Naive thymus-derived CD8-positive, alpha-beta T cell (primary cell): ENCODE measurements around the gene SYNGR1. TPM values are rescaled to one million over a fixed set of nuclear protein-coding genes. Genes with fewer than 3 reads are reported as not detected.
A peak's percentile ranks its signal among the peaks of the same experiment; 100 is the strongest.

Experiments
- ATAC-seq, 2 donors: fragments of 150-1000 bp; cut with Tn5 transposase in 1 of 2; sonication (Bioruptor Pico), chemical (Tn5 transposase) in 1 of 2; 1 replicate in 1 of 2; 2 replicates in 1 of 2; pipeline ENCODE4 v1.10.0; 2021; ENCODE audit warnings: mild to moderate bottlenecking in 2 of 2, moderate library complexity in 2 of 2
- POLR2A ChIA-PET: fragments of 350-600 bp; sonication (Branson Sonifier 250); formaldehyde crosslinking; loops from one replicate; lab custom pipeline; 2021; ENCODE audit warnings: antibody characterized with exemption; lab: Charles Lee
- DNase-seq, 10 donors: peaks; one replicate each; pipeline versions ENCODE4 v3.0.0 to v3.0.0-alpha.2; 2020 to 2022
- H3K27ac Mint-ChIP-seq, 10 donors: one replicate each; pipeline ENCODE4 v1.8.0; 2020 to 2022; ENCODE audit warnings: mild to moderate bottlenecking in 10 of 10, mixed read lengths in 10 of 10, moderate library complexity in 4 of 10, inconsistent platforms in 1 of 10
- H3K27me3 Mint-ChIP-seq, 5 donors: one replicate each; pipeline ENCODE4 v1.8.0; 2021 to 2022; ENCODE audit warnings: mixed read lengths in 5 of 5
- H3K36me3 Mint-ChIP-seq, 3 donors: one replicate each; pipeline ENCODE4 v1.8.0; 2020 to 2022; ENCODE audit warnings: mixed read lengths in 3 of 3, mild to moderate bottlenecking in 2 of 3, inconsistent platforms in 1 of 3
- H3K4me1 Mint-ChIP-seq, 4 donors: one replicate each; pipeline ENCODE4 v1.8.0; 2021 to 2022; ENCODE audit warnings: mixed read lengths in 4 of 4
- H3K4me3 Mint-ChIP-seq, 10 donors: one replicate each; pipeline ENCODE4 v1.8.0; 2020 to 2022; ENCODE audit warnings: mild to moderate bottlenecking in 10 of 10, mixed read lengths in 10 of 10, moderate library complexity in 6 of 10, inconsistent platforms in 1 of 10
- H3K9me3 Mint-ChIP-seq, 9 donors: one replicate each; pipeline ENCODE4 v1.8.0; 2020 to 2022; ENCODE audit warnings: mixed read lengths in 9 of 9, mild to moderate bottlenecking in 3 of 9, inconsistent platforms in 1 of 9, moderate library complexity in 1 of 9
- polyA plus RNA-seq, 3 donors: library from polyadenylated mRNA; unstranded; fragments of 300-500 nt; fragmentation: Illumina TruSeq; gene quantifications; one replicate each; pipeline ENCODE4 v1.2.3, GENCODE V29; 2021
- total RNA-seq, 8 experiments: library from RNA in 2 of 8; stranded (reverse) in 2 of 8; gene quantifications; one replicate each; pipeline ENCODE4 v1.2.3 and lab custom pipeline; 2021 to 2026

The SYNGR1 gene, protein sequence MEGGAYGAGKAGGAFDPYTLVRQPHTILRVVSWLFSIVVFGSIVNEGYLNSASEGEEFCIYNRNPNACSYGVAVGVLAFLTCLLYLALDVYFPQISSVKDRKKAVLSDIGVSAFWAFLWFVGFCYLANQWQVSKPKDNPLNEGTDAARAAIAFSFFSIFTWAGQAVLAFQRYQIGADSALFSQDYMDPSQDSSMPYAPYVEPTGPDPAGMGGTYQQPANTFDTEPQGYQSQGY
- total RNA-seq (10 to 100 TPM in 1 of 2 experiments, 1 to 10 TPM in 1; 10.0 to 11.4 TPM), polyA plus RNA-seq (10 to 100 TPM; 10.1 to 14.8 (median 12.0) TPM), total RNA-seq (lab: John Stamatoyannopoulos, UW) (0.42 to 6.3 (median 3.5) reads per million in 6 experiments)

DNA sequence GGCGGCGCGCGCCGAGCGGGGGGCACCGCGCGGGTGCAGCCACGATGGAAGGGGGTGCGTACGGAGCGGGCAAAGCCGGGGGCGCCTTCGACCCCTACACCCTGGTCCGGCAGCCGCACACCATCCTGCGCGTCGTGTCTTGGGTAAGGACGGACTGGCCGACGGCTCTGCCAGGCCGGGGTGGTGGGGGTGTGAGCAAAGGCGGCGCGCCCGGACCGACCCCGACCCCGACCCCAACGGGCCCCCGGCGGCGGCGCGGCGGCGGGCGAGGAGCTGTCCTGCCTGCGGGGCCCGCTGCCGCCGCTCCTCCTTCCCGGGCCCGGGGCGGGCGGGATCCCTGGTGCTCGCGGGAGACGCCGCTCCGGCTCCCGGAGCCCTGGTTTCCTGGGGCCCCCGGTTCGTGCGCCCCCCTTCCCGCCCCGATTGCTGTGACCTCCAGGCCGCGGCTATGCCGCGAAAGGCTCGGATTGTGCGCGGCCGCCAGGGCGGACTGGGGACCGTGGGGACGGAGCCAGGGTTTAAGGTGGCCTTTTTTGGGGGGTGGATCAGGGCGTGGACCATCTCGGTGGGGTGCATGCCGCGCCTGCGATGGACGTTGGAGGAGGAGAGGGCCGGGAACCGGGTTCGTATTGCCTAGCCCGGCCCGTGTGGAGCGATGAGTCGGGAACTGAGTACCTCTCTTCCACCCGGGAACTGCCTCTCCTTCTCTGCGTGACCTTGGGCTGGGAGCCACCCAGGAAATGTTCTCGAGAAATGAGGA is at the start of gene SYNGR1:
SYNGR1 (plus strand) TSS at position 25 of the 760 bp plus-strand sequence; CDS start at position 45, 20 bp downstream.
- peaks cover 0 to 3% (median 2%) of the 10 kb centered on the region in 5 donors for H3K27me3 Mint-ChIP-seq
- POLR2A ChIA-PET, result interaction anchor here (0.6 to 5.5 kb wide), 8 partner anchors 32 to 199 kb away, joined by 3 to 70 read pairs (median 4); partner anchors contain the start of genes CBX7, RPL3 and TAB1
- peak within 1 kb of the TSS; percentile 84 to 94 (median 90) for H3K4me3 Mint-ChIP-seq
- peaks cover 7 to 40% (median 26%) of the 10 kb centered on the region in 4 donors for H3K4me1 Mint-ChIP-seq
- H3K36me3 Mint-ChIP-seq, result no peaks in the 10 kb centered on the region
- H3K27ac Mint-ChIP-seq, result peak within 1 kb of the TSS; percentile 78 to 95 (median 89)
- DNase-seq (peak in 5 of 10 donors; percentile 12 to 32 (median 23)), ATAC-seq (peak; percentile 31 to 43)
- no peaks in the 10 kb centered on the region for H3K9me3 Mint-ChIP-seq

DNA sequence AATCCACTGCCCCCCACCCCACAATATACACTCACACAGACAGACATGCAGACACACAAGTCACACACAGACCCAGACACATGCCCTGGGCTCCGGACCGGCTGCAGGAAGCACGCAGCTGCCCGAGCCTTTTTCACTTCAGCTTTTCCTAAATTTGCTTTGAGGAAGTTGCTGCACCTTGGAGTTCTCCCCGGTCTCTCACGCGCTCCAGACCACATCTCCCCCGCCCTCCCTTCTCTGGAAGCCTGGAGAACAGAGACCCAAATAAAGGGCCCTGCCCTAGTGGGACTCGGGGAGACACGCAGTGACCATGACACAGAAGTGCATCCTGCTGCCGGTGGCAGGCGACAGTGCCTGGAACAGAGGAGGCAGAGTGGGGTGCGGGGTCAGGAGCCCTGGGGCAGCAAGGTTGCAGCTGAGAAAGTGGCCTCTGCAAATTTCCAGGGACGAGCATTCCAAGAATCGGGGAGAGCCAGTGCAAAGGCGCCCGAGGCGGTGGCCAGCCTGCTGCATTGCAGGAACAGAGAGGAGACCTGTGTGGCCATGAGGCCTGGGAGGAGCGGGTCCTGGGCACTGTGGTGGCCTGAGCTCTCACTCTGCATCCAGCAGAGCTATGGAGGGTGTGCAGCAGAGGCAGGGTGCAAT is 49.5 kb upstream of the SYNGR1 start:
- peaks cover 7 to 19% (median 10%) of the 10 kb centered on the region in 4 donors for H3K4me1 Mint-ChIP-seq
- no peaks in the 10 kb centered on the region for H3K36me3 Mint-ChIP-seq
- peak overlapping the region in 2 of 10 donors; percentile 27 to 66 for H3K4me3 Mint-ChIP-seq
- POLR2A ChIA-PET, result interaction anchor here (0.7 kb wide), 1 partner anchor 18 kb away, joined by 4 read pairs; no protein-coding TSS in a partner anchor
- DNase-seq, result no peak
- H3K27me3 Mint-ChIP-seq, result peaks cover 7 to 41% (median 22%) of the 10 kb centered on the region in 5 donors
- ATAC-seq, result no peak
- H3K27ac Mint-ChIP-seq, result peak overlapping the region in 1 of 10 donors; percentile 65
- no peaks in the 10 kb centered on the region for H3K9me3 Mint-ChIP-seq

DNA sequence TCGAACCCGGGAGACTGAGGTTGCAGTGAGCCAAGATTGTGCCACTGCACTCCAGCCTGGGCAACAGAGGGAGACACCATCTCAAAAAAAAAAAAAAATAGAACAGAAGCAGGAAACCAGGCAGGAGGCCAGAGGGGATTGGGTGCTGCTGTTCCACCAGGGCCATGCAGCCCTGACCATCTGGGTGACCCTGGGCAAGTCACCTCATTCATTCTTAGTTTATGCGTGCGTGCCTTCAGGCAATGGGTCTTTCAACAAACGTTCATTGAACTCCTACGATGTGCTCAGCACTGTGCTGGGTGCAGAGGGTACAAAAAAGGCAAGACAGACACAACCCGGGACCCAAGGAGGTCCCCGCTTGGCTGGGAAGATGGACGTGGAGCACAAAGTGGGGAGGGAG is 48.7 kb upstream of the SYNGR1 start:
- DNase-seq, result no peak
- peaks cover 7 to 19% (median 10%) of the 10 kb centered on the region in 4 donors for H3K4me1 Mint-ChIP-seq
- H3K9me3 Mint-ChIP-seq, result no peaks in the 10 kb centered on the region
- POLR2A ChIA-PET, result interaction anchor here (0.7 kb wide), 1 partner anchor 17 kb away, joined by 4 read pairs; no protein-coding TSS in a partner anchor
- H3K27me3 Mint-ChIP-seq, result peaks cover 7 to 40% (median 22%) of the 10 kb centered on the region in 5 donors
- H3K27ac Mint-ChIP-seq, result peak overlapping the region in 1 of 10 donors; percentile 65
- H3K36me3 Mint-ChIP-seq, result no peaks in the 10 kb centered on the region
- ATAC-seq, result no peak
- H3K4me3 Mint-ChIP-seq, result no peak overlapping the region

DNA sequence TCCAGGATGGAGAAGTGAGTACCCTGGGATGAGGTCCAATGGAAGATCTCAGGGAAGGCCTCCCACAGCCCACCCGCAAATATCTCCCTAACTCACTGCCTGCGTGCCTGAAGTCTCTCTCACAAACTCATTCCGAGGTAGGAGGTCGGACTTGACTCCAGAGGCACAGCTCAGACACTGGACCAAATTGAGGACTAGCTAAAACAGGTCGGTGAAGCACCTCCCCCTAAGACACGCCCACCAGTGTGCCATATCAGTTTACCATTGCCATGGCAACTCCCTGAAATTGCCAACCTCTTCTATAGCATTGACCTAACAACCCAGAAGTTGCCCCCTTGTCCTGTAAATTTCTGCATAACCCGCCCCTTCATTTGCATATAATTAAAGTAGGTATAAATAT is 47.9 kb upstream of the SYNGR1 start:
- Mint-ChIP-seq H3K9me3 (no peaks in the 10 kb centered on the region), H3K36me3 (no peaks in the 10 kb centered on the region), H3K4me3 (no peak overlapping the region), H3K27ac (no peak overlapping the region), H3K4me1 (peaks cover 10 to 24% (median 13%) of the 10 kb centered on the region in 4 donors), H3K27me3 (peaks cover 7 to 33% (median 17%) of the 10 kb centered on the region in 5 donors)
- no peak for DNase-seq
- POLR2A ChIA-PET, result interaction anchor here (0.6 kb wide), 1 partner anchor 108 kb away, joined by 3 read pairs; no protein-coding TSS in a partner anchor
- ATAC-seq, result no peak

DNA sequence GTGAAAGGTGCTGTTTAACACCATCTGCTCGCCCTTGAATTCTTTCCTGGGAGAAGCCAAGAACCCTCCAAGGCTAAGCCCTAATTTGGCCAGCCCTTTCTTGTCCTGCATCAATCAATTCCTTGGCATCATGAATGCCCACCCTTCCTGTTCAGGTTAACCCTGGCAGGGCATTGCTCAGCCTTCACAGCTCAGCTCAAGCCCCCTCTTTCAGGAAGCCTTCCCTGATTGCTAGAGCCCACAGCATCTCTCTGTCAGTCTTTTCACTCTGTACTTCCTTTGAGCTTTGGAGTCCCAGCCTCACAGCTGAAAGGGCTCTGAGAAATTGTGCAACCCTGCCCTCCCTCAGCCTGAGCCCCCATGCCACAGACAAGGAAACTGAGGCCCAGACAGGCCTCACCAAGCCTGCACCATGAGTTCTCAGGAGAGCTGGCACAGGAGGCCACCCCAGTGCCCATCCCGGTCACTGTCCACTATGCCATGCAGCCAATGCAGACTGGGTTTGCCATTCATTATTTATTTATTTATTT is 47.3 kb upstream of the SYNGR1 start:
- Mint-ChIP-seq H3K27me3 (peaks cover 7 to 33% (median 17%) of the 10 kb centered on the region in 5 donors), H3K4me1 (peaks cover 10 to 24% (median 13%) of the 10 kb centered on the region in 4 donors), H3K4me3 (no peak overlapping the region), H3K9me3 (no peaks in the 10 kb centered on the region), H3K36me3 (no peaks in the 10 kb centered on the region), H3K27ac (peak overlapping the region in 1 of 10 donors; percentile 65)
- POLR2A ChIA-PET, result interaction anchor here (0.6 kb wide), 1 partner anchor 109 kb away, joined by 3 read pairs; no protein-coding TSS in a partner anchor
- ATAC-seq (no peak), DNase-seq (no peak)

DNA sequence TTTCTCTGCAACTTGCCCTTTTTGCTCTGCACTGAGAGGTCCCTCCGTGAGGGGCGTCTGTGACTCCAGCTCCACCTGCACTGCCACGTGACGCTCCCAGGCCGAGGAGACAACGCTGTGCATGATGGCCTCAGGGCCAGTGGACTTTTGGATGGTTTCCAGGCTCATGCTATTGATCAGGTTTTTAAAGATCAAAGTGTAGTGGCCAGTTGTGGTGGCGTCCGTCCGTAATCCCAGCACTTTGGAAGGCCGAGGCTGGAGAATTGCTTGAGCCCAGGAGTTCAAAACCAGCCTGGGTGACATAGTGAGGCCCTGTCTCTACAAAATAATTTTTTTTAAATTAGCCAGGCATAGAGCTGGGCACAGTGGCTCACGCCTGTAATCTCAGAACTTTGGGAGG is 46.4 kb upstream of the SYNGR1 start:
- POLR2A ChIA-PET, result interaction anchor here (2.0 kb wide), 1 partner anchor 16 kb away, joined by 6 read pairs; the partner anchor contains the start of gene RPL3
- H3K27ac Mint-ChIP-seq, result no peak overlapping the region
- no peak overlapping the region for H3K4me3 Mint-ChIP-seq
- no peaks in the 10 kb centered on the region for H3K36me3 Mint-ChIP-seq
- H3K9me3 Mint-ChIP-seq, result no peaks in the 10 kb centered on the region
- no peak for DNase-seq
- no peak for ATAC-seq
- peaks cover 10 to 24% (median 12%) of the 10 kb centered on the region in 4 donors for H3K4me1 Mint-ChIP-seq
- H3K27me3 Mint-ChIP-seq, result peaks cover 2 to 26% (median 13%) of the 10 kb centered on the region in 5 donors

DNA sequence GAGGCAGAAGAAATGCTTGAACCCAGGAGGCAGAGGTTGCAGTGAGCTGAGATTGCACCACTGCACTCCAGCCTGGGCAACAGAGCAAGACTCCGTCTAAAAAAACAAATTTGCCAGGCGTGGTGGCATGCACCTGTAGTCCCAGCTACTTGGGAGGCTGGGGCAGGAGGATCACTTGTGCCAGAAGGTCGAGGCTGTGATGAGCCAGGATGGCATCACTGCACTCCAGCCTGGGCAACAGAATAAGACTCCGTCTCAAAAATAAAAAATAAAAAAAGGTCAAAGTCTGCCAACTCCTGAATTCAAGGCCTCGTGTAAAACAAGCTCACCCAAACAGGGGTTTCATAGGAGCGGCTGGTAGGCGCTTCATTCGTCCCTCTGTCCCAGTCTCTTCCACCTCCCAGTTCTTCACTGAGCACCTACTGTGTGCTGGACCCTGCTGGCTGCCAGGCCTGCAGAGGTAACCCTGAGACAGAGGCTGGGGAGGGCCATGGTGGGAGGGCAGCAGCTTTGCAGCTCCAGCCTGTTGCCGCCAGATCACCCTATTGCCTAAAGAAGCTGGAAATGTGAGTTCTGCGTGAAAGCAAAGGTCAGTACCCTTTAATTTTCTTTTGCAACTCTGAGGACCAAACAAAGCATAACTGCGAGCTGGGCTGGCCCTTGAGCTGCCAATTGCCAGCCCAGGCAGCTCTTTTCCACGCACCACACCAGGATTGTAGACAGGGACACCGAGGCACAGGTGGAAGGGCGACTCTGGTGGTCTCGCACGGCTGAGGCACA is 45.7 kb upstream of the SYNGR1 start:
- ATAC-seq (no peak), DNase-seq (no peak)
- peak overlapping the region in 1 of 10 donors; percentile 31 for H3K27ac Mint-ChIP-seq
- H3K4me3 Mint-ChIP-seq, result no peak overlapping the region
- no peaks in the 10 kb centered on the region for H3K36me3 Mint-ChIP-seq
- no peaks in the 10 kb centered on the region for H3K9me3 Mint-ChIP-seq
- peaks cover 2 to 22% (median 13%) of the 10 kb centered on the region in 5 donors for H3K27me3 Mint-ChIP-seq
- POLR2A ChIA-PET, result interaction anchor here (1.6 to 2.0 kb wide), 2 partner anchors 15 to 134 kb away, joined by 6 to 7 read pairs; partner anchors contain the start of gene RPL3
- peaks cover 10 to 29% (median 13%) of the 10 kb centered on the region in 4 donors for H3K4me1 Mint-ChIP-seq

DNA sequence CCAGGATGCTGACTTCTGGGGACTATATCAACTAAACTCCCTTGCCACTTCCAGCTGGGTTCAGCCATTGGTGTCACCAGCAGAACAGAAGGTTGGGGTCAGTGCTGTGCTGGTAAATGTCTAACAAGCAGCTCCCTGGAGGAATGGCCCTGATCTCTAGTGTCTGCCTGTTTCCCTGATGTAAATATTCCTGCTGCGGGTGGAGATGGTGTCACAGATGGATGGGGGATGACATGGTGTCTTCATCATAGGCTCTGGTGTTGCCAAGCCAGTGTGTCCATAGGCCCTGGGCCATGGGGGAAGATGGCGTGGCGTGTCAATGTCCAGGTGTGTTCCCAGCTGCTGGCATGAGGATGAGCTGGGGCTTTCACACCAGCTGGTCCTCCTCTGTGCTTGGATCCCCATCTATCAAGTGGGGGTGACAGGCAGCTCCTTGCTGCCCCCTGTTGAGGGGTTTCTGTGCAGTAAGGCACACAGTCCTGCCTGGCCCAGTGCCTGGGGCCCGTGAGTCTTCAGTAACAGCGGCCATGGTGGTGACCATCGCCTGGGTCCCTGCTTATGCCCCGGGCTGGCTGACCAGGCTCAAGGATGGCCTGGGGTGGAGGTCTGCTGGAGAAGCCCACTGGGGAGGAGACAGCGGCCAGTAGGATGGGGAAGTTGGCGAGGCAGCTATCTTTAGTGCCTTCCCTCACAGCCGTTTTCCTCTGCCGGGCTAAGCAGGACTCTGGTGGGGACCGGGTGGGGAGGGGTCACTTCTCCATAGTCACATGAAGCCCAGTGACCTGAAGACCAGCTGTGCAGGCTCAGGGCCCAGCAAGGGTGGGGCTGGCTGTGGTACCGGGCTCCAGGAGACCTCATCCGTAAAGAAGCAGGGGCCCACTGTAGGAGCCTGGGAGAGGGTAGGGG is 43.1 kb upstream of the SYNGR1 start:
- H3K27me3 Mint-ChIP-seq, result no peaks in the 10 kb centered on the region
- peaks cover 8 to 18% (median 12%) of the 10 kb centered on the region in 4 donors for H3K4me1 Mint-ChIP-seq
- no peak overlapping the region for H3K4me3 Mint-ChIP-seq
- peak in 9 of 10 donors; percentile 31 to 78 (median 47) for DNase-seq
- peak overlapping the region in 5 of 10 donors; percentile 23 to 57 (median 40) for H3K27ac Mint-ChIP-seq
- POLR2A ChIA-PET, result interaction anchor here (0.5 to 1.7 kb wide), 8 partner anchors 8 to 472 kb away, joined by 3 to 22 read pairs (median 4); partner anchors contain the start of gene RPL3
- no peaks in the 10 kb centered on the region for H3K9me3 Mint-ChIP-seq
- ATAC-seq, result peak; percentile 62 to 72
- H3K36me3 Mint-ChIP-seq, result peaks cover 0 to 8% (median 0%) of the 10 kb centered on the region in 3 donors

DNA sequence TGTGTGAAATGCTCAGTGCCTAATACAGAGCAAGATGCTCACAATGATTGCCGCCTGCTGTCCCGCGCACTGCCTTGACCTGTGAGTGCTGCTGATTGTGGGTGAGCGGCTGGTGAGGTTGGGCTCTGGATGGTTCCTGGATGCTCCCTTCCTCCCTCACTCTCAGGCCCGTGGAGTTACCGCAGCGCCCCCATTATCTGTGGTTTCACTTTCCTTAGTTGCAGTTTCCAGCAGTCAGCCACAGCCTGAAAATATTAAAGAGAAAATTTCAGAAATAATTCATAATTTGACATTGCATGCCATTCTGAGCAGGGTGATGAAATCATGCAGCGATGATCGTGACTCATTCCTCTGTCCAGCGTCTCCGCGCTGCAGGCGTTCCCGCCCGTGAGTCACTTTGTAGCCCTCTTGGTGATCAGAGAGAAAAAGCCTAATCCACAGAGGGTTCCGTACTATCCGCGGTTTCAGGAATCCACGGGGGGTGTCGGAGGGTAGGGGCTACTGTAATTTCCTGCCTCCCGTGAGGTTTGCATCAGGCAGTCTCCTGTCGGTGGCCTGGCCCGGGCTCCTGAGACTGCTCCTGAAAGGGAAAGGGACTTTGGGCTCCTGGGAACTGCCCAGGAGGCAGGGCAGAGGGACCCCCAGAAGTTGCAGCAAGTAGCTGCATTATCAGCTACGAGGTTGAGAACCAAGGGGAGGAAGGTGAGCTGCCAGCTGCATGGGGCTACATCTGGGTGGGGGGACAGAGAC is 41.0 kb upstream of the SYNGR1 start:
- no peaks in the 10 kb centered on the region for H3K27me3 Mint-ChIP-seq
- no peak for ATAC-seq
- peak overlapping the region in 8 of 10 donors; percentile 2 to 74 (median 44) for H3K27ac Mint-ChIP-seq

More for the DNA sequence above, 41.0 kb upstream of the SYNGR1 start:
- Mint-ChIP-seq H3K9me3 (no peaks in the 10 kb centered on the region), H3K4me3 (peak overlapping the region in 1 of 10 donors; percentile 5), H3K4me1 (peaks cover 5 to 27% (median 16%) of the 10 kb centered on the region in 4 donors), H3K36me3 (peaks cover 0 to 27% (median 0%) of the 10 kb centered on the region in 3 donors)
- POLR2A ChIA-PET, result interaction anchor here (0.7 to 4.5 kb wide), 5 partner anchors 9 to 156 kb away, joined by 3 to 62 read pairs (median 4); partner anchors contain the start of genes CBX7 and RPL3
- no peak for DNase-seq
